ENCODE measurements around the gene DNM1. TPM values are rescaled to one million over a fixed set of nuclear protein-coding genes. Genes with fewer than 3 reads are reported as not detected.

DNM1 gene
- total RNA-seq, 2 experiments from 2014 or later, result 0.36 to 0.59 TPM

- POLR2A ChIA-PET, result no interaction called here
- Mint-ChIP-seq H3K4me1 (ENCODE audit: low read depth) (peaks cover 4% of the 10 kb centered on the region), H3K4me3 (no peak overlapping the region), H3K9me3 (no peaks in the 10 kb centered on the region), H3K27me3 (no peaks in the 10 kb centered on the region), H3K27ac (no peak overlapping the region), H3K36me3 (ENCODE audit: low read depth) (no peaks in the 10 kb centered on the region)
- TF ChIP-seq CTCF (IDR thresholded peaks at IDR 0.05), result no peak
- ATAC-seq (no peak), DNase-seq (no peak)
- intact Hi-C loops (cut with micrococcal nuclease), result no loop called here
- CTCF ChIA-PET, result interaction anchor here (0.9 to 3.5 kb wide), 16 partner anchors 9 to 142 kb away, joined by 3 to 21 read pairs (median 5); partner anchors contain the start of genes GOLGA2, SLC27A4, SWI5 and TRUB2
These were observed 93.4 kb downstream of the DNM1 start for GRCh38 chr9:128296340-128297220.

GRCh38 chr9:128297221-128297773, 94.1 kb downstream of the DNM1 start:
- intact Hi-C loops (cut with micrococcal nuclease), result no loop called here
- no peak overlapping the region for H3K4me3 Mint-ChIP-seq
- no peak overlapping the region for H3K27ac Mint-ChIP-seq
- H3K4me1 Mint-ChIP-seq (ENCODE audit: low read depth), result peaks cover 4% of the 10 kb centered on the region
- CTCF ChIA-PET, result interaction anchor here (1.4 to 3.5 kb wide), 8 partner anchors 8 to 122 kb away, joined by 3 to 21 read pairs (median 10); no protein-coding TSS in a partner anchor
- no peaks in the 10 kb centered on the region for H3K27me3 Mint-ChIP-seq
- no peaks in the 10 kb centered on the region for H3K36me3 Mint-ChIP-seq (ENCODE audit: low read depth)
- POLR2A ChIA-PET, result no interaction called here
- ATAC-seq (no peak), DNase-seq (no peak)
- TF ChIP-seq CTCF (IDR thresholded peaks at IDR 0.05), result no peak
- H3K9me3 Mint-ChIP-seq, result no peaks in the 10 kb centered on the region

- Mint-ChIP-seq H3K36me3 (ENCODE audit: low read depth) (no peaks in the 10 kb centered on the region), H3K27ac (no peak overlapping the region)
These were observed 95.6 kb downstream of the DNM1 start for GRCh38 chr9:128298535-128299482.

More at GRCh38 chr9:128298535-128299482, 95.6 kb downstream of the DNM1 start:
- intact Hi-C loops (cut with micrococcal nuclease), result no loop called here
- no peaks in the 10 kb centered on the region for H3K27me3 Mint-ChIP-seq
- peaks cover 4% of the 10 kb centered on the region for H3K4me1 Mint-ChIP-seq (ENCODE audit: low read depth)
- no peak for DNase-seq
- no peak for ATAC-seq
- no peak for TF ChIP-seq CTCF (IDR thresholded peaks at IDR 0.05)
- POLR2A ChIA-PET, result no interaction called here
- H3K9me3 Mint-ChIP-seq, result no peaks in the 10 kb centered on the region
- CTCF ChIA-PET, result interaction anchor here (0.7 to 1.9 kb wide), 4 partner anchors 12 to 63 kb away, joined by 3 to 7 read pairs (median 4); no protein-coding TSS in a partner anchor
- H3K4me3 Mint-ChIP-seq, result no peak overlapping the region

All from activated CD8-positive, alpha-beta T cell treated with anti-CD3 and anti-CD28 coated beads for 36 hours (primary cell).